ENCODE results near the gene PIWIL1.

The PIWIL1 gene

DNA sequence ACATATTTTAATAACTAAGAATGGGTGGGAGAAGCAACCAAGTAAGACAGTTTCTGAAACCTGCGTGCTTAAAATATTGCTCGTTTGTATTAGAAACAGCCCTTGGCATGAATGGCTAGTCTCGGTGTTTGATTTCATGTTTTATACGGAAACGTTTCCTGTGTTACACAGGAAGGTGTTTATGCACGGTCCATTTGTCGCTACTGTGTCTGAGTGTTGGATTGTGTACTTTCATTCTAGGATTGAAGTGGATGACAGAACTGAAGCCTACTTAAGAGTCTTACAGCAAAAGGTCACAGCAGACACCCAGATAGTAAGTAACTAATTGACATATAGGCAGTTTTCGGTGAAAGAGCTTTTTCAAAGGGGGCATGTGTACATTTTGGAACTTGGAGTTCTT, 19.6 kb downstream of the PIWIL1 start:
- ATAC-seq (ENCODE audit: insufficient read depth, low read depth) = no peak
- no peaks in the 10 kb centered on the region for H3K36me3 ChIP-seq (ENCODE audit: insufficient read depth, low read length)
- no peaks in the 10 kb centered on the region for H3K79me2 ChIP-seq (ENCODE audit: insufficient read depth, low read length)
- H3K4me1 ChIP-seq (ENCODE audit: insufficient read depth, low read length) = no peaks in the 10 kb centered on the region
- H3K9ac ChIP-seq (ENCODE audit: low read depth, low read length) = no peak overlapping the region
- DNase-seq = no peak
- H4K20me1 ChIP-seq (ENCODE audit: insufficient read depth, low read length) = no peaks in the 10 kb centered on the region
- no peak overlapping the region for H3K4me2 ChIP-seq (ENCODE audit: insufficient read depth, low read length)
- H2AFZ ChIP-seq (ENCODE audit: low read depth, low read length) = no peak overlapping the region
- no peak for TF ChIP-seq EZH2 (IDR thresholded peaks at IDR 0.05; ENCODE audit: borderline replicate concordance, low read depth, low read length, severe bottlenecking)
- TF ChIP-seq, protein P1, sequence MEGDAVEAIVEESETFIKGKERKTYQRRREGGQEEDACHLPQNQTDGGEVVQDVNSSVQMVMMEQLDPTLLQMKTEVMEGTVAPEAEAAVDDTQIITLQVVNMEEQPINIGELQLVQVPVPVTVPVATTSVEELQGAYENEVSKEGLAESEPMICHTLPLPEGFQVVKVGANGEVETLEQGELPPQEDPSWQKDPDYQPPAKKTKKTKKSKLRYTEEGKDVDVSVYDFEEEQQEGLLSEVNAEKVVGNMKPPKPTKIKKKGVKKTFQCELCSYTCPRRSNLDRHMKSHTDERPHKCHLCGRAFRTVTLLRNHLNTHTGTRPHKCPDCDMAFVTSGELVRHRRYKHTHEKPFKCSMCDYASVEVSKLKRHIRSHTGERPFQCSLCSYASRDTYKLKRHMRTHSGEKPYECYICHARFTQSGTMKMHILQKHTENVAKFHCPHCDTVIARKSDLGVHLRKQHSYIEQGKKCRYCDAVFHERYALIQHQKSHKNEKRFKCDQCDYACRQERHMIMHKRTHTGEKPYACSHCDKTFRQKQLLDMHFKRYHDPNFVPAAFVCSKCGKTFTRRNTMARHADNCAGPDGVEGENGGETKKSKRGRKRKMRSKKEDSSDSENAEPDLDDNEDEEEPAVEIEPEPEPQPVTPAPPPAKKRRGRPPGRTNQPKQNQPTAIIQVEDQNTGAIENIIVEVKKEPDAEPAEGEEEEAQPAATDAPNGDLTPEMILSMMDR (IDR thresholded peaks at IDR 0.05; ENCODE audit: borderline replicate concordance, extremely low read depth, low read length, poor library complexity, severe bottlenecking) = no peak
- H3K4me3 ChIP-seq (ENCODE audit: low read depth in 1 of 2, low read length in 2 of 2) = no peak overlapping the region
- H3K27me3 ChIP-seq (ENCODE audit: insufficient read depth, low read length, poor library complexity) = peaks cover 7% of the 10 kb centered on the region
- H3K9me3 ChIP-seq (ENCODE audit: insufficient read depth, low read length, severe bottlenecking) = no peaks in the 10 kb centered on the region
- no peak overlapping the region for H3K27ac ChIP-seq (ENCODE audit: low read length)

DNA sequence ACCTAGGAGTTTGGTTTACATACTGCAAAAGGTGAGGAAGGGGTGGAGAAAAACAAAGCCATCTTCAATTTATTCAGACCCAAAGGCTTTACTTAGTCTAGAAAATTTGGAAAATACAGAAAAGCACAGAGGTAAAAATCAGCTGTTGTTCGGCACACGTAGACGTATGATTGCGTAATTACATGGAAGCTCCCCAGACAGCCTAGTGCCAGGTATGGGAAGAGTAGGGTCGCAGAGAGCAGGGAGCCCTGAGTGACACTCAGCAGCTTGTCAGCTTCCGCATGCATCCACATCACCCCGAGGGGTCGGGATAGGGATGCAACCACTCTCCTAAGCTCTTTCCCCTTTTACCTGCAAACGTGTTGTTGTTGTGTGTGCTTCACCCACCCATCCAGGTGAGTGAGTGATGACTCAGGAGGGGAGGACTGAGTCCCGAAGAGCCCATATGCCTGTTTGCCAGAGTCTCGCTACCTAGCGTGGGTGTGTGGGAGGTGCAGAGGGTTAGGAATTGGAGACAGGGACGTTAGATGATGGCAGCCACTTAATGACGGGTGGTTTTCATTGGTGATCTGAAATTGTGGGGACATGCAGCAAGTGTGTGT, 20.1 kb downstream of the PIWIL1 start:
- H3K4me3 ChIP-seq (ENCODE audit: low read depth in 1 of 2, low read length in 2 of 2) = no peak overlapping the region
- H3K9me3 ChIP-seq (ENCODE audit: insufficient read depth, low read length, severe bottlenecking) = no peaks in the 10 kb centered on the region
- no peaks in the 10 kb centered on the region for H4K20me1 ChIP-seq (ENCODE audit: insufficient read depth, low read length)
- TF ChIP-seq EZH2 (IDR thresholded peaks at IDR 0.05; ENCODE audit: borderline replicate concordance, low read depth, low read length, severe bottlenecking) = no peak
- TF ChIP-seq, protein P1 (IDR thresholded peaks at IDR 0.05; ENCODE audit: borderline replicate concordance, extremely low read depth, low read length, poor library complexity, severe bottlenecking) = no peak
- H3K79me2 ChIP-seq (ENCODE audit: insufficient read depth, low read length) = no peaks in the 10 kb centered on the region
- no peaks in the 10 kb centered on the region for H3K36me3 ChIP-seq (ENCODE audit: insufficient read depth, low read length)
- no peaks in the 10 kb centered on the region for H3K4me1 ChIP-seq (ENCODE audit: insufficient read depth, low read length)
- no peak overlapping the region for H3K9ac ChIP-seq (ENCODE audit: low read depth, low read length)
- H2AFZ ChIP-seq (ENCODE audit: low read depth, low read length) = no peak overlapping the region
- DNase-seq (no peak), ATAC-seq (ENCODE audit: insufficient read depth, low read depth) (no peak)
- H3K27me3 ChIP-seq (ENCODE audit: insufficient read depth, low read length, poor library complexity) = peaks cover 7% of the 10 kb centered on the region
- H3K4me2 ChIP-seq (ENCODE audit: insufficient read depth, low read length) = no peak overlapping the region
- no peak overlapping the region for H3K27ac ChIP-seq (ENCODE audit: low read length)

DNA sequence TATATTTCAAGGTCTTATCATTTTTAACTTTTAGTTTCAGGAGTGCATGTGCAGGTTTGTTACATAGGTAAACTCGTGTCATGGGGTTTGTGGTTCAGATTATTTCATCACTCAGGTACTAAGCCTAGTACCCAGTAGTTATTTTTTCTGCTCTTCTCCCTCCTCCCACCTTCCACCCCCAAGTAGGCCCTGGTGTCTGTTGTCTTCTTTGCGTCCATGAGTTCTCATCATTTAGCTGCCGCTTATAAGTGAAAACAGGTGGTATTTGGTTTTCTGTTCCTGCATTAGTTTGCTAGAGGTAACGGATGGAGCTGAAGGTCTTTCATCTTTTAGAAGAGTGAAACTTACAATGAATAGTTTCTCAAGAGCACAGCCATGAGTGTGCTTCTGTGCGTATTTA, 24.4 kb downstream of the PIWIL1 start:
- no peaks in the 10 kb centered on the region for H3K79me2 ChIP-seq (ENCODE audit: insufficient read depth, low read length)

More for the DNA sequence above, 24.4 kb downstream of the PIWIL1 start:
- Histone ChIP-seq H3K4me2 (ENCODE audit: insufficient read depth, low read length) (no peak overlapping the region), H3K36me3 (ENCODE audit: insufficient read depth, low read length) (no peaks in the 10 kb centered on the region), H3K4me1 (ENCODE audit: insufficient read depth, low read length) (no peaks in the 10 kb centered on the region), H3K4me3 (ENCODE audit: low read depth in 1 of 2, low read length in 2 of 2) (no peak overlapping the region), H3K27ac (ENCODE audit: low read length) (no peak overlapping the region), H3K9me3 (ENCODE audit: insufficient read depth, low read length, severe bottlenecking) (no peaks in the 10 kb centered on the region), H2AFZ (ENCODE audit: low read depth, low read length) (no peak overlapping the region), H4K20me1 (ENCODE audit: insufficient read depth, low read length) (no peaks in the 10 kb centered on the region), H3K9ac (ENCODE audit: low read depth, low read length) (no peak overlapping the region), H3K27me3 (ENCODE audit: insufficient read depth, low read length, poor library complexity) (no peaks in the 10 kb centered on the region)
- DNase-seq (no peak), ATAC-seq (ENCODE audit: insufficient read depth, low read depth) (no peak)
- TF ChIP-seq, protein P1 (IDR thresholded peaks at IDR 0.05; ENCODE audit: borderline replicate concordance, extremely low read depth, low read length, poor library complexity, severe bottlenecking) = no peak
- TF ChIP-seq EZH2 (IDR thresholded peaks at IDR 0.05; ENCODE audit: borderline replicate concordance, low read depth, low read length, severe bottlenecking) = no peak
